ENCODE results near the gene HEMK1.
A peak's percentile ranks its signal among the peaks of the same experiment; 100 is the strongest.

Gene HEMK1

DNA sequence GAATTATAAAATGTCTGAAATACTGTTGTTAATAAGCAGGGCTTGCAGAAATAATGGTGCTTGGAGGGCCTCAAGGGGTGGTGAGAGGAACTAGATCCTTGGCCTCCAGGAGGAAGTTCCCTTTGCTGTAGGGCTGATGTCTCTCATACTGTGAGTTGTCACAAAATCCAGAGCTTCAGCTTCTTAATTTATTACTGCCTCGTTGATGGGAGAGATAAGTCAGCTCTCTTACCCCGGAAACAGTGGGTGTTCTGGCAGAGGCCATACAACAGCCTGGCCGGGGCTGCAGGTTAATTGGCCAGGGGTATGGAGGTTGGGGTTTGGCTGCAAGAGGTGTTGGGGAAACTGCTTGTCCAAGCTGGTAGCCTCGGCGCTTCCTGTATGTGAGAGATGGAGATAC is 63.1 kb downstream of the HEMK1 start:
- no peak overlapping the region for H3K4me3 ChIP-seq (ENCODE audit: control insufficient read depth, low read depth, low read length)
- no peak for DNase-seq (ENCODE audit: low read depth)
- TF ChIP-seq, protein P1, sequence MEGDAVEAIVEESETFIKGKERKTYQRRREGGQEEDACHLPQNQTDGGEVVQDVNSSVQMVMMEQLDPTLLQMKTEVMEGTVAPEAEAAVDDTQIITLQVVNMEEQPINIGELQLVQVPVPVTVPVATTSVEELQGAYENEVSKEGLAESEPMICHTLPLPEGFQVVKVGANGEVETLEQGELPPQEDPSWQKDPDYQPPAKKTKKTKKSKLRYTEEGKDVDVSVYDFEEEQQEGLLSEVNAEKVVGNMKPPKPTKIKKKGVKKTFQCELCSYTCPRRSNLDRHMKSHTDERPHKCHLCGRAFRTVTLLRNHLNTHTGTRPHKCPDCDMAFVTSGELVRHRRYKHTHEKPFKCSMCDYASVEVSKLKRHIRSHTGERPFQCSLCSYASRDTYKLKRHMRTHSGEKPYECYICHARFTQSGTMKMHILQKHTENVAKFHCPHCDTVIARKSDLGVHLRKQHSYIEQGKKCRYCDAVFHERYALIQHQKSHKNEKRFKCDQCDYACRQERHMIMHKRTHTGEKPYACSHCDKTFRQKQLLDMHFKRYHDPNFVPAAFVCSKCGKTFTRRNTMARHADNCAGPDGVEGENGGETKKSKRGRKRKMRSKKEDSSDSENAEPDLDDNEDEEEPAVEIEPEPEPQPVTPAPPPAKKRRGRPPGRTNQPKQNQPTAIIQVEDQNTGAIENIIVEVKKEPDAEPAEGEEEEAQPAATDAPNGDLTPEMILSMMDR (conservative IDR thresholded peaks at IDR 0.05; ENCODE audit: control insufficient read depth, insufficient read depth, low read depth, low read length): no peak

DNA sequence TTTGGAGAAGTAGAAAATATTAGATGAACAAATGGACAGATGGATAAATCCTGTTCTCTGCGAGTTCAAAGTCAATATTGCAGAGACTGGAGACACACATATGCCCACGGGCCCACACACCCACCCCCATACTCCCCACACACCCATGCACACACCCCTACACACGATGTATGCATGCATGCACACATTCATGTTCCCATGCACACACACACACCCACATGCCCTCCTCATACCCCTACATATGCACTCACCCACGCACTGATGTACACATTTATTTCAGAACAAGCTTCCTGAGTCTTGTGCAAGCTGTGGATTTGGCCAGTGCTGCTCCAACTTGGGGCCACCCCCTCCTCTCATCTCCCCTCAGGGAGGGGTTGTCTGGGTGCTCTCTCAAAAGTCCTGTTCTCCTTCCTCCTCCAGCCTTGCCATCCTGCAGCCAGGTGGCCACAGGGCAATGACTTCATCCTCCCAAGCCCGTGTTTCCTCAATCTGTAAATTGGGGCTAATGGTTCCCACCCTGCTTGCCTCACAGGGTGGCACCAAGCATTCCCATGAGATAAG is 64.0 kb downstream of the HEMK1 start:
- TF ChIP-seq, protein P1 (conservative IDR thresholded peaks at IDR 0.05; ENCODE audit: control insufficient read depth, insufficient read depth, low read depth, low read length): no peak
- no peak overlapping the region for H3K4me3 ChIP-seq (ENCODE audit: control insufficient read depth, low read depth, low read length)
- no peak for DNase-seq (ENCODE audit: low read depth)

DNA sequence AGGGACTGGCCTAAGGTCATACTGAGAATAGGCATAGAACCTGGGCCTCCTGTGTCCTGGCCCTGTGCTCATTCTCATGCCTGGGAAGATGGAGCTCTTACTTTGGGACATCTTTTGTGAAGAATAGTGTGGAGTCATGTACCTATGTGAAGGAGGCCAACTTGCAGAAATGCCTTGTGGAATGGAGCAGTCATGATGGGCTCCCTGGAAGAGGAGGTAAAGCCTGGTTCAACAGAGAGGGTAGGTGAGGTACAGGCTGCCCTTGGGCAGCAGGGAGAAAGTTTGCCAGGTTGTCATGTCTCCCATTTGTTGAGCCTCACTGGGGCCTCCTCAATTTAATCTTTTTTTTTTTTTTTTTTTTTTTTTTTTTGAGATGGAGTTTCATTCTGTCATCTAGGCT is 65.7 kb downstream of the HEMK1 start:
- TF ChIP-seq, protein P1 (conservative IDR thresholded peaks at IDR 0.05; ENCODE audit: control insufficient read depth, insufficient read depth, low read depth, low read length): no peak
- no peak for DNase-seq (ENCODE audit: low read depth)
- no peak overlapping the region for H3K4me3 ChIP-seq (ENCODE audit: control insufficient read depth, low read depth, low read length)

DNA sequence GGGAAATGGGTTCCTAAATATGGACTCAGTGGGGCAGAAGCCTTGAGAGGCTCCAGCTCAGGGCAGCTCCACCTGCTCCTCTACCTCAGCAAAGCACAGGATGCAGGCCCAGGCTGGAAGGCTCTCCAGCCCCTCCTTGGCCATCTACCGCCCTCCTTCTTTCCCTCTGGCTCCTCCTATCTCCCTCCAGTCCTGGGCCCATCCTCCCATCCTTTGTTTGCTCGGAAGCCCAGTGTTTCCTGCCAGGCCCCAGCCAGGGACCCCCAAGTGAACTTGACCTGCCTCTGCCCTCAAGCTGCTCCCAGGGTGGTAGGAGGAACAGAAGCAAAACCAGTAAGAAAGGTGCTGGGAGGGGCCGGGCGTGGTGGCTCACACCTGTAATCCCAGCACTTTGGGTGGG is 67.7 kb downstream of the HEMK1 start:
- TF ChIP-seq, protein P1 (conservative IDR thresholded peaks at IDR 0.05; ENCODE audit: control insufficient read depth, insufficient read depth, low read depth, low read length): no peak
- H3K4me3 ChIP-seq (ENCODE audit: control insufficient read depth, low read depth, low read length): no peak overlapping the region
- DNase-seq (ENCODE audit: low read depth): no peak

DNA sequence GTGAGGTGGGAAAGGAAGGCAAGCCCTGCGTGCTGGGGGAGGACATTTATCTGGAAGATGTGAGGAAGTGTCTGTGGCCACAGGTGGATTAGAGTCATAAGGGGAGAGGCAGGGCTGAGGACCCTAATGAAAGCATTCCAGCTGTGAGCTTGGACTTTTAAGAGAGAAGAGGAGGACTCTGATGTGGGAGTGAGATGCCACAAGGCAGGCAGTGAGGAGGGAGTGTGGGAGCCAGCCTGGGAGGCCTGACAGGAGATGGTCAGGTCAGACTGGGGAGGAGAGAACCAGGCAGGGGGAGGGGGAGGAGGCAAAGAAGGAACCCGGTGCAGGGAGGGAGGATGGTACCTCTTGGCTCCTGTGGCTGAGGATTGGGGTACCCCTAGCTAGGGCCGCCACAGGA is 68.6 kb downstream of the HEMK1 start:
- TF ChIP-seq, protein P1 (conservative IDR thresholded peaks at IDR 0.05; ENCODE audit: control insufficient read depth, insufficient read depth, low read depth, low read length): no peak
- no peak overlapping the region for H3K4me3 ChIP-seq (ENCODE audit: control insufficient read depth, low read depth, low read length)
- no peak for DNase-seq (ENCODE audit: low read depth)

DNA sequence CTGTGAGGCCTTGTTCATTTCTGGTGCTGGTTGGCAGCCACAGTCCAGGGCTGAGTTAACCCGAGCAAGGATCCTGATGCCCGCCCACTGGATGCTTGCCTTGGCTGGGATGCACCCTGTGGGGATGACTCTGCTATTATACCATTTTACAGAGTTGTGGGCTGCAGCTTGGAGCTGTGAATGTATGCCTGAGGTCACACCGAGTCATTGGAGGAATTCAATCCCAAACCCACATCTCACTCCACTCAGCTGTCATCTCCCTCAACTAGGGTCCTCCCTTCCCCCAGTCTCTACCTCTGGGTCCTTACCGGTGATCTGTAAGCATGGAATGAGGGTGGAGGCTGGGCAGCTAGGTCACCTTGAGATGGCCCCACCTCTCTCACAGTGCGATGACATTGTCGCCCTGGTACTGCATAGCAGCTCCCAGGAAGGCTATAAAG is 69.8 kb downstream of the HEMK1 start:
- DNase-seq (ENCODE audit: low read depth): peak; percentile 77
- TF ChIP-seq, protein P1 (conservative IDR thresholded peaks at IDR 0.05; ENCODE audit: control insufficient read depth, insufficient read depth, low read depth, low read length): no peak
- H3K4me3 ChIP-seq (ENCODE audit: control insufficient read depth, low read depth, low read length): no peak overlapping the region

DNA sequence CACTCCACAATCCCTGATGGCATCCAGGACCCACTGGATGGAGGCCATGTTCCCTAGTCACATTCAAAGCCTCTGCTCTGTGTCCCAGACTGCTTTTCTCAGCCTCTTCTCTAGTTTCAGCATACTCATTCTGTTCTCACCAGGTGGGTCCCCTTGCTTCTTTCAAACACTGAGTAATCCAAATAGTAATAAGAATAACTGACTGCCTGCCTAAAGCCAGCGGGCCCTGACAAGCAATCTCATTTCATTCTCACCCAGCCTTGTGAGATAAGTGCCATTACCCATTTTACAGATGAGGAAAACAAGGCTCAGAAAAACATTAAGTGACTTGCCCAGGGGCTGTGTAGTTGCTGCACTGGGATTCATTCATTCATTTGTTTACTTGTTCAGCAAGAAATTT is 73.1 kb downstream of the HEMK1 start:
- H3K4me3 ChIP-seq (ENCODE audit: control insufficient read depth, low read depth, low read length): no peak overlapping the region
- TF ChIP-seq, protein P1 (conservative IDR thresholded peaks at IDR 0.05; ENCODE audit: control insufficient read depth, insufficient read depth, low read depth, low read length): no peak
- DNase-seq (ENCODE audit: low read depth): no peak
